ENCODE results near the gene CUX1. TPM values are rescaled to one million over a fixed set of nuclear protein-coding genes. Genes with fewer than 3 reads are reported as not detected.

The CUX1 gene
- total and polyA plus RNA-seq, 2 of the 13 experiments (the other 11 are each of a cell fraction or from before 2014, with no cell fraction given), result 13.7 to 14.9 TPM

- TF ChIP-seq ZXDC (CRISPR knock-in tag; IDR thresholded peaks at IDR 0.05) (no peak), ZNF790 (CRISPR knock-in tag; IDR thresholded peaks at IDR 0.05; ENCODE audit: borderline replicate concordance) (no peak), ZBTB37 (CRISPR knock-in tag; IDR thresholded peaks at IDR 0.05) (no peak), TRIM24 (CRISPR knock-in tag; IDR thresholded peaks at IDR 0.05) (no peak), ZNF275 (CRISPR knock-in tag; IDR thresholded peaks at IDR 0.05; ENCODE audit: borderline replicate concordance) (no peak), HNF4G (IDR thresholded peaks at IDR 0.05; ENCODE audit: borderline replicate concordance, low read depth, low read length) (no peak), HNF4G (CRISPR knock-in tag; IDR thresholded peaks at IDR 0.05; ENCODE audit: borderline replicate concordance, low read depth) (no peak), ZBTB44 (CRISPR knock-in tag; IDR thresholded peaks at IDR 0.05) (no peak), ZBTB8A (CRISPR knock-in tag; IDR thresholded peaks at IDR 0.05; ENCODE audit: borderline replicate concordance, low read depth) (no peak), TFDP1 (CRISPR knock-in tag; IDR thresholded peaks at IDR 0.05; ENCODE audit: borderline replicate concordance) (no peak), CSRNP2 (CRISPR knock-in tag; conservative IDR thresholded peaks at IDR 0.05; ENCODE audit: low read depth) (no peak), ZKSCAN1 (IDR thresholded peaks at IDR 0.05; ENCODE audit: low read length) (no peak; the same call in 1 of the 2 replicates), ZFX (CRISPR knock-in tag; IDR thresholded peaks at IDR 0.05; ENCODE audit: low read depth) (peak; percentile 88), DMAP1 (CRISPR knock-in tag; IDR thresholded peaks at IDR 0.05) (no peak), ASH2L (IDR thresholded peaks at IDR 0.05; ENCODE audit: insufficient read length, low read depth, low read length) (no peak), ZNF558 (CRISPR knock-in tag; IDR thresholded peaks at IDR 0.05; ENCODE audit: borderline replicate concordance) (no peak), U2AF2 (IDR thresholded peaks at IDR 0.05; ENCODE audit: low read depth, low read length) (no peak), PLRG1 (conservative IDR thresholded peaks at IDR 0.05) (no peak)
Observed at GRCh38 chr7:102272075-102272916, 454.9 kb downstream of the CUX1 start (continued).
